NCI-H1436 (cell line): ENCODE data around the gene FAM228A.
"Not testable (repeated sequence)": the region's sequence is repeated elsewhere in the genome, so short reads cannot be mapped to it uniquely, and the experiment has no call there.

Experiments
- DNase-seq: peaks from one replicate; lab custom pipeline; 2025; lab: John Stamatoyannopoulos, UW

The FAM228A gene

GRCh38 chr2:24191156-24191555, 16.3 kb downstream of the FAM228A start:
- no peak for DNase-seq

DNA sequence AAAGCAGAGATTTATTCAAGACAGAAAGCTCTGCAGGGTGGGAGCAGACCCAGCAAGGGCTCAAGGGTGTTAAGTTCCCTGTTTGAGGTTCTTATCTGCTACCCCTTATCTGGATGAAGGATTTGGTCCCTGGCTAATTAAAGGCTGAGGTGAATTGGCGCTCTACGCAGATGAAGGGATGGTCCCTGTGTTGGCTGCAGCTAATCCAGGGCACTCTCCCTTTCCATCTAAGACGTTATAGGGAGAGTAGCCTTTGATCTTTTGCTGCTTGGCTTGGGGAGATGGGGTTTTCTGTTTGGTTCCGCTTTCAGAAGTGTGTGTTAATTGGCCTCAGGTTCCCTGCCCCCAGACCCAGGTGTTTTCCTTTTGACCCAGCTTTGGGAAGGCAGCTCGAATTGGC, 17.0 kb downstream of the FAM228A start:
- DNase-seq = no peak

- not testable (repeated sequence) for DNase-seq
Measured at GRCh38 chr2:24197213-24197612, 22.4 kb downstream of the FAM228A start.

DNA sequence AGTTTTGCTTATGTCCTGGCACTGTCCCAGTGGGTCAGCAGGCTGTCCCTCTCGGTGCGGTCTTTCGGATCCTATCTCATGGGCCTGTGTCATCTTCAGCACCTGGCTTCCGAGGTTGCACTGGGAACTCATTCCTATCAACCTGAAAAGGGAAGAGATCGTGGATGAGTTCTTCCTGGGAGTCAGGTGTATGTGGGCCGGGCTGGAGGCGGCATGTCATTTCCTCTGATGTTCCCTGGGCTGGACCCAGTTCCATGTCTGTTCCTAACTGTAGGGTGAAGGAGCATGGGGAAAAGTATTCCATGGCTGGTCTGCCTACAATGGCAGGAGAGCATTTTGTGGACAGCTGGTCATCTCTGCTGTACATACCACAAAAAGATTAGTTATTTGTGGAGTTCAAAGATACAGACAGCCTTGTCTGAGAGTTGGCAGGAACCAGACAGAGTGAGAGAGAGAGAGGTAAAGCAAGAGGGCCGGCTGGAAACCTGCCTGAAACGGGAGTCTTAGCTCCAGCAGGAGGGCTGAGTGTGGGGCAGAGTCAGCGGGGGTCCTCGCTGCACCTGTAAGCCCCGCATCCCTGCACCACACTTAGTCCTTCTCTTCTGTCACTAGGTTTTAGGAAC, 25.2 kb downstream of the FAM228A start:
- no peak for DNase-seq

DNA sequence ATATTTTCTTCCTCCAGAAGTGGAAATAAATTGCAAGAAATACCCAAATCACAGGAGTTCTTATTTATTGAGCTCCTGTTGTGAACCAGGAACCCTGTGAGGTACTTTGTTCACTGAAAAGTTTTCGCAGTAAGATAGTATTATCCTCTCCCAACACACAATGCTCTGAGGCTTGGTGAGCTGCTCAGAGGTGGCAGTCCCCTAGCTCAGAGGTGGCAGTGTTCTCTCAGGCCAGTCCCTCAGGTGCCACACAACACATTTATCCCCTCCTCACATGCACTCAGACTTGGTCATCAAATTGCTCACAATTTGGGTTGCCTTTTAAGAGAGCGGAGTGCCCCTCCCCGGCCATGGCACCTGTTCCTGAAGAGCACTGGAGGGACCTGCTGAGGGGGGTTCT, 25.9 kb downstream of the FAM228A start:
- DNase-seq = no peak

DNA sequence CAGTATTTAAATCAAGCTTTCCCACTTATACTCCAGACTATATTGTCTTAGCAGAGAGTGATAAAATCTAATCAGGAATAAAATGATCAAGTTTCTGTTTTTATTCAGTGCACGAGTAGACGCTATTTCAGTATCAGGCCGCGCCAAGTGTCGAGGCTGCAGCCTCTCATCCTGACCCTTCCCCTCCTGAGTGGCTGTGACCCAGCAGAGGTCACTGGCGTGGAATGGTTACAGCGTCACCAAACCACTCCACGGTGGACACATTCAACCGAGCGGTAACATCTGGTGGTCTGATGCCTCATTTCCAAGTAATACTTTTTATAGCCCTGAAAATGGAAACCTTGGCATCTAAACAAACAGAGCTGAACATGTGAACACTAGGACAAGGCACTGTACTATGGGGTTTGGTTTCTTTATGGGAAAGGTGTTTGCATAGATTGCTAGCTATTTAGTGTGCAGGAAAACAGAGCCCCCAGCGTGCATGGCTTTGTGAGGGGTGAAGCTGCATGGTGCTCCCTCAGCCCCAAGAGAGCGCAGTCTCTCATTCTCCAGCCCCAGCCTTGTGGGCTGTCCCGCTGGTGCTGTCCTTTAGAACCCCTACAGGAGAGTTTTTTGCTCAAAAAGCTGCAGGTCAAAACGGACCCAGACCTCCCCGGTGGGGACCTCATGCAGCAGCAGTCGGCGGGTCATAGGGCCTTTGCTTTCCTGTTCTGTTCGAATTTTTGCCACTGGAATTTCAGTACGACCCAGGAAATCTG, 28.4 kb downstream of the FAM228A start:
- no peak for DNase-seq

DNA sequence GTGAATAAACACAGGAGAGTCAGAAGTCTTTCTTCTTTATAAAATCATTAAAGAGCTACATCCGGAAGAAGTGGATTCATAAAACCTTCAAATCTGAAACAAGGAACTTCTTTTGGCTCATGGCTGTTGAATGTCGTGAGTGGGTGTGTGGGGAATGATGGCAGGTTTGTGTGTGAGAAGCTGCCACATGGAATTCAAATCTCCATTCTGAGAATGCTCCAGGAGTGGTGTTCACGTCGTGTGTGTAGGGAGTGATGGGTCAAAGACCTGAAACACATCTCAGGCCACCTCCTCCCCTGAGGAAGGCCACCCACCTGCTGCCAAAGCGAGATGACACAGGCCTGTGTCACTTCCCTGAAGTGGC, 28.9 kb downstream of the FAM228A start:
- no peak for DNase-seq

DNA sequence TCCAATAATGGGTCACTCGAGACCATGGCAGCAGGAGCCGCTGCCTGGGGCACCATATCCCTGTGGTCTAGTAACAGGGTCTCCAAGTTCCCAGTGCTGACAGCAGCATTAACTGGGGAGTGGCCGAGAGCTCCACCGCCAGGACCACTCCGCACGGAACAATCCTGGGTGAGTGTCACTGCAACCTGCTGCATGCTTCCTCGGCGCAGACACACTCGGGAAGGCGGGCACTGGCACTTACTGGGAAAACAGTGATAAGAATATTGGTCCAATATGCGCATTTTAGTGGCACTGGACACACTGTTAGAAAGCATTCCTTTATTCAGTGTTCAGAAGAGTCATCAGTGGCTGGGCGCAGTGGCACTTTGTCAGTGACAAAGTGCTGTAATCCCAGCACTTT, 29.7 kb downstream of the FAM228A start:
- DNase-seq = no peak

DNA sequence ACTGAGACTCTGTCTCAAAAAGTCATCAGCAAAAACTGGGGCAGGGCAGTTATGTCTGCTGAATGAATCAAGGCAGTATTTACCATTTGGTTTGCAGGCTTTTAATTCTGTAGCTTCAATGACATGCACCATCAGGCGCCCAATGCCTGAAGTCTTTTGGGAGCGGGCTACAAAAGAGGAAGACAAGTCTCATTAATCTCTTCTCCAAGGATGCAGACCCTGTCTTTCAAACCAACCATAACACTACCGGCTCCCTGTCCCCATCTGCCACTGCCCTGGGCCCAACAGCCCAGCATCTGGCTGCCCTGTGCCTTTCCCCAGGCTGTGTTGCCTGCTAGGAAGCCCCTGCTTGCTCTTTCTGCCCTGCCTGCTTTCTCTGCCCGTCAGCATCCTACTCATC, 30.3 kb downstream of the FAM228A start:
- DNase-seq = no peak

- DNase-seq = no peak
Measured at GRCh38 chr2:24206242-24206641, 31.4 kb downstream of the FAM228A start.

DNA sequence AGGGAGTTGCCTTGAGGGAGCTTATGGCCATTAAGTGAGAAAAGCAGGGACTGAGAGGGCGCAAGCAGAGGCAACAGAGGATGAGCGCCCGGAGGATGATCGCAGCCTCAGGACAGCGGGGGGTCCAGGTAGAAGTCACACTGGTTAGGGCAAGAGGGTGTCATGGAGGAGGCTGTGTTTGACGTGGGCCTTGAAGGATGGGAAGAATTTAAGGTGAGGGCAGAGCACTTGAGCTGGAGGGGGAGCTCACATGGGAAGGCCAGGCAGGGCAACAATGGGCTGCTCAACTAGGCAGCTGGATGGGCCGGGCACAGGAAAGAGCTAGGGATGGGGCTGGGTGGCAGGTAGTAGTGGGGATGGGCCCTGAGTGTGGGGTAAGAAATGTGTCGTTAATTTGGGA, 31.9 kb downstream of the FAM228A start:
- DNase-seq = no peak

GRCh38 chr2:24207359-24207758, 32.5 kb downstream of the FAM228A start:
- no peak for DNase-seq

DNA sequence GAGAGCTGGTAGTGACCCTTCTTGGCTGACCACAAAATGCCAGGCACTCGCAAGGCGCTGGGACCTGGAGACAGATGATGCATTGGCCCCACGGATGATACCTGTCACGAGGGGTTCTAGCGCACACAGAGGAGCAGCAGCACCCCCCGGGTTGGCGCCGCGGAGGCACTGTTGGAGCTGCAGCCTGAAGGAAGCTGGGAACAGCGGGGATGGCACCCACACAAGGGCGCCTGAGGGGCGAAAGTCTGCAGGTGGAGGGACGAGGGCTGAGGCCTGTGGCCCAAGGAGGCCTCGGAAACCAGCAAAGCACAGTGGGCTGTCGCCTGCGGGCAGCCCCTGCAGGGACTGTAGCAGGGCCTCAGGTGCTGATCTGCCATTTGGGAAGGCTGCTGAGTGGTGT, 33.6 kb downstream of the FAM228A start:
- DNase-seq = no peak

GRCh38 chr2:24209389-24210105, 34.7 kb downstream of the FAM228A start:
- DNase-seq = no peak

DNA sequence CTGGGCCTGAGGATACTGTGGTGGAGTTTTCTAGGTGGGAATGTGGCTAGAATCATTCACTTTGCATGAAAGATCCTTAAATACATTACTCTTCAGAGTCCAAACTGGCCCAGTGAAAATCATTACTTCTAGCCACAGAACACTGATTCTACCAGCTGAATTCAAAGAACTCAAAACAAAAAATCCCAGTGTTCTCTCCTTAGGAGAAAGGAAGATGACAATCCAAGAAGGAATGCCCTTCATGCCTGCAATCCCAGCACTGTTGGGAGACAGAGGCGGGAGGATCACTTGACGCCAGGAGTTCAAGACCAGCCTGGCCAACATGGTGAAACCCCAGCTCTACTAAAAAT, 35.2 kb downstream of the FAM228A start:
- DNase-seq = no peak

- DNase-seq = no peak
Measured at GRCh38 chr2:24210723-24211122, 35.9 kb downstream of the FAM228A start.

GRCh38 chr2:24211408-24211807, 36.6 kb downstream of the FAM228A start:
- no peak for DNase-seq

- DNase-seq = no peak
Measured at GRCh38 chr2:24214880-24215279, 40.0 kb downstream of the FAM228A start.

- DNase-seq = no peak
Measured at GRCh38 chr2:24220554-24221291, 45.9 kb downstream of the FAM228A start.

DNA sequence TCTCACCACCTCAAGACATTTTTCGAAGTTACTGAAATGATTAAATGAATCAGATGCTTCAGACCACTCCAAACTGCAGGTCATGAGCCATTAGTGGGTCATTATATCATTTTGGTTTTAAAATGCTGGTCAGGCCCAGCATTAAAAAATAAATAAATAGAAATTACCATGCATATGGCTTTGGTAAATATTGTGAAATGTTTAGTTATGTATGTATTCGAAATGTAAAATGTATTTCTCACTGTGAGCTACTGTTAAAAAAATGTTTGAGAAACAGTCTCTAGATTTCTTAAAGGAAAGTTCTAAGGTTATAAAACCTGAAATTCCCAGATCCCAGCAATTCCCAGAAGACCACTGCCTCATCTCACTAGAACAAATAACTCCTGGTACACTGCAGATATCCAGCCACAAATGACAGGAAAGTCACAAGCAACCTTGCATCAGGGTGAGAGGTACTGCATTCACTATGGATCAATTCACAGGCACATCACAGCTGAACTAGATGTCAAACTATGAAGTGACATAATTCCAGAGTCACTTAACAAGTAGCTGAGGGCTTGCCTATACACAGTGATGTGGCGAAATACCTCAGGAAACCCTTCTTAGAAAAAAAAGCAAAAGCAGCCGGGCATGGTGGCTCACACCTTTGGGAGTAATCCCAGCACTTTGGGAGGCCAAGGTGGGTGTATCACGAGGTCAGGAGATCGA, 46.6 kb downstream of the FAM228A start:
- DNase-seq = no peak

DNA sequence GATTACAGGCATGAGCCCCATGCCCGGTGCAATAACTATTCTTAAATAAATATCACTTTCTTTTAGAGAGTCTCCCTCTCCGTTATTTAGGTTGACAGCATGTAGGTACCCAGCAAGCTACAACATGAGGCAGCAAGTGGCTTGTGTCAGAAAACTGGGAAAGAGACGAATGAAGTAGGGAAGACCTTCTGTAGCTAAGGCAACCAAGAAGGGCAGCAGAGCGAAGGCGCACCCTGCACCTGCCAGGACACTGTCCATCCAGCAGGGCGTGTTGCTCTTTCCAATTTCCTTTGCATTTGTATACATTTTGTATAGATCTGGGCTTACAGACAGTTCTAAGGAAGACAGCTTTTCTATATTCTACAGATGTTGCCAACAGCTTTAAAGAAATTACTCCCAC, 48.1 kb downstream of the FAM228A start:
- no peak for DNase-seq
